22Rv1 (cell line): ENCODE results near the gene MAN2A1.

Experiments
- ZFX ChIP-seq: fragments of 450-650 bp; IDR thresholded peaks from 2 replicates; pipeline ENCODE4 v1.6.1; 2017; ENCODE audit warnings: antibody characterized with exemption, borderline replicate concordance
- TF ChIP-seq, protein P1 (sequence below): fragments of 450-650 bp; IDR thresholded peaks from 2 replicates; pipeline ENCODE4 v1.5.1; 2017; ENCODE audit warnings: mild to moderate bottlenecking

DNA sequence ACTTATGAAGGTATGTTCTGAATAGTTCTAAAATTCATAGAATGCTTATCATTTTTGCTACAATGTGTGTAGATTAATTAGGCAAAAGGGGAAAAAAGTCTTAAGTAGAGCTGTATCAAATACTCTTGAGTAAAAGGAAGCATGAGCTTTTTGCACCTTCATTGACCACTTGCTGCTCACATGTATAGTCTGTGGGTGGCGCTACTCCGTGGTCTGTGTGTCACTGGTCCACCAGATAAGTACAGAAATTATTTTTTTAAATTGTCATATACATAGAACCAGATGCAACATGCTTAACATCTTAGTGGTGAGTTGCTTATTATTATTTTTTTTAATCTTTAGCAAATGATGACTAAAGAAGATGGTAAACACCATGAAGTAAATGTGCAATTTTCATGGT lies 130.2 kb downstream of the MAN2A1 start:
- TF ChIP-seq, protein P1, sequence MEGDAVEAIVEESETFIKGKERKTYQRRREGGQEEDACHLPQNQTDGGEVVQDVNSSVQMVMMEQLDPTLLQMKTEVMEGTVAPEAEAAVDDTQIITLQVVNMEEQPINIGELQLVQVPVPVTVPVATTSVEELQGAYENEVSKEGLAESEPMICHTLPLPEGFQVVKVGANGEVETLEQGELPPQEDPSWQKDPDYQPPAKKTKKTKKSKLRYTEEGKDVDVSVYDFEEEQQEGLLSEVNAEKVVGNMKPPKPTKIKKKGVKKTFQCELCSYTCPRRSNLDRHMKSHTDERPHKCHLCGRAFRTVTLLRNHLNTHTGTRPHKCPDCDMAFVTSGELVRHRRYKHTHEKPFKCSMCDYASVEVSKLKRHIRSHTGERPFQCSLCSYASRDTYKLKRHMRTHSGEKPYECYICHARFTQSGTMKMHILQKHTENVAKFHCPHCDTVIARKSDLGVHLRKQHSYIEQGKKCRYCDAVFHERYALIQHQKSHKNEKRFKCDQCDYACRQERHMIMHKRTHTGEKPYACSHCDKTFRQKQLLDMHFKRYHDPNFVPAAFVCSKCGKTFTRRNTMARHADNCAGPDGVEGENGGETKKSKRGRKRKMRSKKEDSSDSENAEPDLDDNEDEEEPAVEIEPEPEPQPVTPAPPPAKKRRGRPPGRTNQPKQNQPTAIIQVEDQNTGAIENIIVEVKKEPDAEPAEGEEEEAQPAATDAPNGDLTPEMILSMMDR, result peak; percentile 22; the same call in 1 of the 2 replicates
- TF ChIP-seq ZFX, result no peak
